K562 (cell line): Measurements from ENCODE around the gene APP. TPM values are rescaled to one million over a fixed set of nuclear protein-coding genes. Genes with fewer than 3 reads are reported as not detected.

Source experiments
- ATAC-seq: fragments of 200-7000 bp; cut with Tn5 transposase; 3 replicates; pipeline ENCODE4 v1.9.1; 2020; ENCODE audit warnings: moderate library complexity
- BruUV-seq: library from RNA; stranded (reverse); fragments of 400-500 nt; replicated peaks from 2 replicates; lab custom pipeline; 2021; lab: Mats Ljungman, UMichigan
- CTCF ChIA-PET: fragments of 300-600 bp; formaldehyde crosslinking; extraction: SDS; loops from one replicate; lab custom pipeline; 2021; ENCODE audit warnings: low intra/inter-chr PET ratio; lab: Yijun Ruan, JAX
- POLR2A ChIA-PET: fragments of 300-600, 350-650 bp; sonication (Branson Sonifier 250); formaldehyde crosslinking; extraction: SDS; loops from one replicate; lab custom pipeline; 2021; ENCODE audit warnings: antibody characterized with exemption, inconsistent platforms; lab: Yijun Ruan, JAX
- DNase-seq, 4 experiments: peaks; one replicate each; pipeline versions ENCODE4 v3.0.0 to v3.0.0-alpha.2; 2011 to 2018; ENCODE audit warnings: low spot score in 3 of 4, mixed read lengths in 3 of 4; ENCODE audit errors: extremely low read depth in 1 of 4
- FAIRE-seq: peaks from 2 replicates; lab custom pipeline; 2011; peaks lifted over from hg19 to GRCh38; lab: Jason Lieb, UNC
- H2AFZ ChIP-seq: 2 replicates; pipeline ENCODE4 v1.6.0; 2011; ENCODE audit warnings: low read depth, low read length, control low read depth, inconsistent platforms
- H3K27ac ChIP-seq: fragments of 200-600 bp; 3 replicates; pipeline ENCODE4 v1.8.0; 2011; ENCODE audit warnings: low read depth, mild to moderate bottlenecking, control low read depth, inconsistent platforms, low read length, moderate library complexity, mixed read lengths; ENCODE audit errors: extremely low read depth
- H3K27me3 ChIP-seq, 2 experiments: fragments of 300-600 bp in 1 of 2; 2 replicates in 1 of 2; 3 replicates in 1 of 2; pipeline versions ENCODE4 v1.6.0 to v1.8.0; 2011; ENCODE audit warnings: inconsistent platforms in 2 of 2, low read length in 2 of 2, mild to moderate bottlenecking in 1 of 2, mixed read lengths in 1 of 2, moderate library complexity in 1 of 2; ENCODE audit not compliant: control insufficient read depth in 2 of 2, insufficient read depth in 2 of 2
- H3K36me3 ChIP-seq: fragments of 300-600 bp; 3 replicates; pipeline ENCODE4 v1.8.0; 2011; ENCODE audit warnings: mild to moderate bottlenecking, low read length, inconsistent platforms; ENCODE audit not compliant: control insufficient read depth, insufficient read depth
- H3K4me1 ChIP-seq, 2 experiments: fragments of 200-600 bp in 1 of 2; replicated peaks in 1 of 2; 2 replicates in 1 of 2; 3 replicates in 1 of 2; pipeline versions ENCODE4 v1.5.1 to v1.8.0; 2011; ENCODE audit warnings: inconsistent platforms in 2 of 2, low read length in 2 of 2, mild to moderate bottlenecking in 1 of 2, mixed read lengths in 1 of 2, moderate library complexity in 1 of 2; ENCODE audit not compliant: control insufficient read depth in 2 of 2, insufficient read depth in 2 of 2
- H3K4me2 ChIP-seq: 2 replicates; pipeline ENCODE4 v1.6.1; 2011; ENCODE audit warnings: low read length, control low read depth, inconsistent platforms, mixed read lengths; ENCODE audit not compliant: insufficient read depth
- H3K4me3 ChIP-seq: fragments of 200-600 bp; sonication (generic), shearing (Covaris generic); 2 replicates; pipeline ENCODE4 v1.5.1; 2016; ENCODE audit warnings: control low read depth, inconsistent platforms
- H3K79me2 ChIP-seq: fragments of 200-600 bp; 3 replicates; pipeline ENCODE4 v1.8.0; 2011; ENCODE audit warnings: low read length, inconsistent platforms; ENCODE audit not compliant: control insufficient read depth, insufficient read depth
- H3K9ac ChIP-seq, 2 experiments: 2 replicates each; pipeline versions ENCODE4 v1.6.0 to v1.6.1; 2011; ENCODE audit warnings: low read depth in 2 of 2, low read length in 2 of 2, control low read depth in 1 of 2, inconsistent platforms in 1 of 2, mild to moderate bottlenecking in 1 of 2, mixed read lengths in 1 of 2; ENCODE audit not compliant: insufficient read depth in 1 of 2
- H3K9me1 ChIP-seq: one replicate; pipeline ENCODE4 v1.6.0; 2011; ENCODE audit warnings: inconsistent platforms, mild to moderate bottlenecking, low read length, moderate library complexity; ENCODE audit not compliant: control insufficient read depth, insufficient read depth
- H3K9me3 ChIP-seq: replicated peaks from 2 replicates; pipeline ENCODE4 v1.5.1; 2011; ENCODE audit warnings: low read depth, low read length, inconsistent platforms; ENCODE audit not compliant: control insufficient read depth, insufficient read depth
- H4K20me1 ChIP-seq: replicated peaks from 2 replicates; pipeline ENCODE4 v1.6.1; 2011; ENCODE audit warnings: low read length, inconsistent platforms, mixed read lengths; ENCODE audit not compliant: control insufficient read depth, insufficient read depth
- ARID3B ChIP-seq: fragments of 250-450 bp; sonication (Bioruptor Pico); IDR thresholded peaks from 2 replicates; pipeline ENCODE4 v1.4.0; 2020; ENCODE audit warnings: borderline replicate concordance
- CHD4 ChIP-seq: fragments of 200-600 bp; sonication (generic); IDR thresholded peaks from 3 replicates; pipeline ENCODE4 v1.6.1; 2012; ENCODE audit warnings: low read depth, mild to moderate bottlenecking, mixed read lengths, low read length, inconsistent platforms; ENCODE audit not compliant: insufficient read depth, insufficient replicate concordance, poor library complexity, severe bottlenecking
- NEUROD1 ChIP-seq: fragments of 150-350 bp; IDR thresholded peaks from 2 replicates; pipeline ENCODE4 v1.6.1; 2014; ENCODE audit warnings: borderline replicate concordance, low read length, low read depth; ENCODE audit not compliant: partially characterized antibody
- NFRKB ChIP-seq: fragments of 450-650 bp; IDR thresholded peaks from 2 replicates; pipeline ENCODE4 v1.6.1; 2016; ENCODE audit warnings: low read depth
- POLR3G ChIP-seq: IDR thresholded peaks from 2 replicates; pipeline ENCODE4 v1.6.1; 2011; ENCODE audit not compliant: insufficient read length, insufficient replicate concordance; ENCODE audit errors: extremely low read depth
- ZFPM2 ChIP-seq: fragments of 250-450 bp; sonication (Bioruptor Pico); IDR thresholded peaks from 2 replicates; pipeline ENCODE4 v1.5.1; 2022; ENCODE audit warnings: mild to moderate bottlenecking
- ZNF282 ChIP-seq: sonication (generic); formaldehyde crosslinking; IDR thresholded peaks from 2 replicates; pipeline ENCODE4 v1.8.1; 2023; ENCODE audit warnings: missing genetic modification reagents
- ZNF324 ChIP-seq: fragments of 250-450 bp; sonication (Bioruptor Pico); IDR thresholded peaks from 2 replicates; pipeline ENCODE4 v1.4.0; 2020; ENCODE audit warnings: mild to moderate bottlenecking
- ZNF561 ChIP-seq: fragments of 450-650 bp; formaldehyde crosslinking; conservative IDR thresholded peaks from 2 replicates; pipeline ENCODE4 v1.4.0; 2020; ENCODE audit warnings: mild to moderate bottlenecking, moderate library complexity
- WGBS: fragments of 100-300 bp; shearing (Covaris generic); methylation state at CpG from one replicate; pipeline ENCODE4 v1.1.6; 2016; ENCODE audit warnings: low coverage, mixed read lengths; ENCODE audit not compliant: insufficient coverage; ENCODE audit errors: missing lambda C conversion rate; 5-methylcytosine and 5-hydroxymethylcytosine counted together
- in situ Hi-C: fragments of 300-500 bp; cut with MboI; formaldehyde crosslinking; loops from 4 replicates; pipeline ENCODE4 v1.15.0; 2018; ENCODE audit warnings: inconsistent platforms, mixed read lengths
- intact Hi-C: fragments of 100-400 bp; cut with micrococcal nuclease; formaldehyde crosslinking; loops from 2 replicates; pipeline ENCODE4 v1.14.2; 2022
- polyA plus RNA-seq, 8 experiments: library from polyadenylated mRNA; depleted of rRNA in 4 of 8; stranded (reverse) in 5 of 8; unstranded in 3 of 8; fragments of >200 nt; fragmentation: Nextera tagmentation in 2 of 8; fragmentation: Illumina TruSeq in 1 of 8; extraction: Ambion mirVana in 2 of 8; extraction: Trizol in 1 of 8; gene quantifications; 2 replicates each; pipeline versions ENCODE4 v1.2.1 to v1.2.3, GENCODE V29; 2011 to 2014; ENCODE audit warnings: inconsistent platforms in 1 of 8, missing spikeins in 1 of 8
- total RNA-seq, 7 experiments: library from RNA; depleted of rRNA in 6 of 7; stranded (reverse); fragments of >200 nt in 6 of 7; fragmentation: Illumina TruSeq in 2 of 7; extraction: Trizol in 2 of 7; gene quantifications; 2 replicates each; pipeline versions ENCODE4 v1.2.1 to v1.2.3, GENCODE V29; 2011 to 2021; ENCODE audit warnings: low replicate concordance in 1 of 7
- TF ChIP-seq, protein P1 (sequence below): sonication (generic); formaldehyde crosslinking; IDR thresholded peaks from 2 replicates; pipeline ENCODE4 v1.8.0; 2022; ENCODE audit warnings: mild to moderate bottlenecking, missing genetic modification reagents
- TF ChIP-seq, protein P2 (sequence below): sonication (generic); formaldehyde crosslinking; IDR thresholded peaks from 2 replicates; pipeline ENCODE4 v1.4.0; 2020; ENCODE audit warnings: mild to moderate bottlenecking, missing genetic modification reagents
- TF ChIP-seq, protein P3 (sequence below): fragments of 200-800 bp; sonication (Bioruptor generic); IDR thresholded peaks from 2 replicates; pipeline ENCODE4 v1.6.1; 2017; ENCODE audit warnings: missing genetic modification characterization, missing compliant biosample characterization

Gene APP
- total and polyA plus RNA-seq, 9 of the 15 experiments (the other 6 are each of a cell fraction or from before 2014, with no cell fraction given) = 0.01 to 1.5 (median 0.16) TPM; not detected in 5

DNA sequence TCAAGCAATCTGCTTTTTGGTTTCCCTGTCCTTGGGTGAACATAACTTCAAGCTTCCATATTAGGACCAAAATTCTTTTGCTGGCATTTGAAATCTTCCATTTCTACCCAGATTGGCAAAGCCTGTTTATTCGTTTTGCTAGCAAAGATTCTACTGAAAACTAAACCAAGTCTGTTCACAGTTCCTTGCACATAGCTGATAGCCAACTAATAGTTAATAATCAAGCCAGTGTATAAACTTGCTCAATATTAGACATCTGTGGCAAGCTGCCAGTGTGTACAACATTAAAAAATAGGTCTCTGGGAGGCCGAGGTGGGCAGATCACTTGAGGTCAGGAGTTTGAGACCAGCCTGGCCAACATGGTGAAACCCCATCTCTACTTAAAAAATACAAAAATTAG is 6.3 kb downstream of the APP start (continued):
- TF ChIP-seq ZNF561 (CRISPR knock-in tag) = no peak
- TF ChIP-seq ZFPM2 (CRISPR knock-in tag) = no peak
- TF ChIP-seq NEUROD1 = no peak

DNA sequence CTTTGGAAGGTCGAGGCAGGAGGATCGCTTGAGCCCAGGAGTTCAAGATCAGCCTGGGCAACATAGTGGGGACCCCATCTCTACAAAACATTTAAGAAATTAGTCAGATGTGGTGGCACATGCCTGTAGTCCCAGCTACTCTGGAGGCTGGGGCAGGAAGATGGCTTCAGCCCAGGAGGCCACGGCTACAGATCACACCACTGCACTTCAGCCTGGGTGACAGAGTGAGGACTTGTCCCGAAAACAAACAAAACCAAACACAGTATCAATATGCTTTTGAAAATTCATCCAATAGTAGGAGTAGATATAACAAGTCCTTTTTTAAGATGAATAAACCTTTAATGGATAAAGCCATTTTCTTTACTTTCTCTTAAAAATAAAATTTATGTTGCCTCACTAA is 8.5 kb downstream of the APP start:
- Histone ChIP-seq H3K4me3 (no peak overlapping the region), H3K4me2 (no peak overlapping the region), H3K27me3 (no peaks in the 10 kb centered on the region), H3K4me1 (no peaks in the 10 kb centered on the region), H3K9me1 (no peaks in the 10 kb centered on the region), H4K20me1 (no peaks in the 10 kb centered on the region), H2AFZ (no peak overlapping the region), H3K27ac (no peak overlapping the region), H3K79me2 (no peaks in the 10 kb centered on the region), H3K36me3 (no peaks in the 10 kb centered on the region), H3K9me3 (no peaks in the 10 kb centered on the region), H3K9ac (no peak overlapping the region)
- BruUV-seq = no TSS peak
- ATAC-seq (no peak), FAIRE-seq (no peak), DNase-seq (no peak)
- intact Hi-C loops = no loop called here
- no peak for TF ChIP-seq CHD4
- TF ChIP-seq, protein P1, sequence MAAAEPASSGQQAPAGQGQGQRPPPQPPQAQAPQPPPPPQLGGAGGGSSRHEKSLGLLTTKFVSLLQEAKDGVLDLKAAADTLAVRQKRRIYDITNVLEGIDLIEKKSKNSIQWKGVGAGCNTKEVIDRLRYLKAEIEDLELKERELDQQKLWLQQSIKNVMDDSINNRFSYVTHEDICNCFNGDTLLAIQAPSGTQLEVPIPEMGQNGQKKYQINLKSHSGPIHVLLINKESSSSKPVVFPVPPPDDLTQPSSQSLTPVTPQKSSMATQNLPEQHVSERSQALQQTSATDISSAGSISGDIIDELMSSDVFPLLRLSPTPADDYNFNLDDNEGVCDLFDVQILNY (CRISPR knock-in tag) = no peak
- TF ChIP-seq POLR3G = no peak
- TF ChIP-seq ZNF282 (CRISPR knock-in tag) = no peak
- no peak for TF ChIP-seq ZNF324 (CRISPR knock-in tag)
- TF ChIP-seq, protein P2, sequence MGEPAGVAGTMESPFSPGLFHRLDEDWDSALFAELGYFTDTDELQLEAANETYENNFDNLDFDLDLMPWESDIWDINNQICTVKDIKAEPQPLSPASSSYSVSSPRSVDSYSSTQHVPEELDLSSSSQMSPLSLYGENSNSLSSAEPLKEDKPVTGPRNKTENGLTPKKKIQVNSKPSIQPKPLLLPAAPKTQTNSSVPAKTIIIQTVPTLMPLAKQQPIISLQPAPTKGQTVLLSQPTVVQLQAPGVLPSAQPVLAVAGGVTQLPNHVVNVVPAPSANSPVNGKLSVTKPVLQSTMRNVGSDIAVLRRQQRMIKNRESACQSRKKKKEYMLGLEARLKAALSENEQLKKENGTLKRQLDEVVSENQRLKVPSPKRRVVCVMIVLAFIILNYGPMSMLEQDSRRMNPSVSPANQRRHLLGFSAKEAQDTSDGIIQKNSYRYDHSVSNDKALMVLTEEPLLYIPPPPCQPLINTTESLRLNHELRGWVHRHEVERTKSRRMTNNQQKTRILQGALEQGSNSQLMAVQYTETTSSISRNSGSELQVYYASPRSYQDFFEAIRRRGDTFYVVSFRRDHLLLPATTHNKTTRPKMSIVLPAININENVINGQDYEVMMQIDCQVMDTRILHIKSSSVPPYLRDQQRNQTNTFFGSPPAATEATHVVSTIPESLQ (CRISPR knock-in tag) = no peak
- TF ChIP-seq NFRKB = no peak
- TF ChIP-seq ARID3B (CRISPR knock-in tag) = no peak
- TF ChIP-seq, protein P3, sequence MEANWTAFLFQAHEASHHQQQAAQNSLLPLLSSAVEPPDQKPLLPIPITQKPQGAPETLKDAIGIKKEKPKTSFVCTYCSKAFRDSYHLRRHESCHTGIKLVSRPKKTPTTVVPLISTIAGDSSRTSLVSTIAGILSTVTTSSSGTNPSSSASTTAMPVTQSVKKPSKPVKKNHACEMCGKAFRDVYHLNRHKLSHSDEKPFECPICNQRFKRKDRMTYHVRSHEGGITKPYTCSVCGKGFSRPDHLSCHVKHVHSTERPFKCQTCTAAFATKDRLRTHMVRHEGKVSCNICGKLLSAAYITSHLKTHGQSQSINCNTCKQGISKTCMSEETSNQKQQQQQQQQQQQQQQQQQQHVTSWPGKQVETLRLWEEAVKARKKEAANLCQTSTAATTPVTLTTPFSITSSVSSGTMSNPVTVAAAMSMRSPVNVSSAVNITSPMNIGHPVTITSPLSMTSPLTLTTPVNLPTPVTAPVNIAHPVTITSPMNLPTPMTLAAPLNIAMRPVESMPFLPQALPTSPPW (CRISPR knock-in tag) = no peak
- POLR2A ChIA-PET = no interaction called here
- WGBS = 0% methylated on average over 4 of the region's 4 CpGs
- CTCF ChIA-PET = no interaction called here
- in situ Hi-C loops = no loop called here
